ENCODE data around the gene OTOP2.

GRCh38 chr17:74928786-74929185 lies 4.7 kb downstream of the OTOP2 start:
- TF ChIP-seq CTCF (IDR thresholded peaks at IDR 0.05) (no peak), NR3C1 (CRISPR knock-in tag; conservative IDR thresholded peaks at IDR 0.05; ENCODE audit: low read depth) (no peak)
